Endodermal cell (in vitro differentiated cells): Measurements from ENCODE around the gene DND1. TPM values are rescaled to one million over a fixed set of nuclear protein-coding genes. Genes with fewer than 3 reads are reported as not detected.

ENCODE experiments used
- DNase-seq: peaks from one replicate; pipeline ENCODE4 v3.0.0-alpha.2; 2017
- H3K27ac ChIP-seq: 2 replicates; pipeline ENCODE4 v1.5.1; 2013; ENCODE audit warnings: mild to moderate bottlenecking, low read depth, low read length, moderate library complexity
- H3K27me3 ChIP-seq: 2 replicates; pipeline ENCODE4 v1.6.1; 2013; ENCODE audit warnings: mild to moderate bottlenecking, low read length, moderate library complexity; ENCODE audit not compliant: insufficient read depth, control insufficient read depth, poor library complexity, severe bottlenecking
- H3K36me3 ChIP-seq: 2 replicates; pipeline ENCODE4 v1.7.0; 2013; ENCODE audit warnings: mild to moderate bottlenecking, low read length, moderate library complexity; ENCODE audit not compliant: control insufficient read depth, insufficient read depth
- H3K4me1 ChIP-seq: one replicate; pipeline ENCODE4 v1.7.0; 2013; ENCODE audit warnings: low read length; ENCODE audit not compliant: control insufficient read depth, insufficient read depth
- H3K4me3 ChIP-seq: 2 replicates; pipeline ENCODE4 v1.5.1; 2013; ENCODE audit warnings: mild to moderate bottlenecking, low read length, moderate library complexity
- H3K9ac ChIP-seq: 2 replicates; pipeline ENCODE4 v1.6.1; 2013; ENCODE audit warnings: mild to moderate bottlenecking, low read length, moderate library complexity; ENCODE audit not compliant: poor library complexity, severe bottlenecking; ENCODE audit errors: extremely low read depth
- H3K9me3 ChIP-seq: 2 replicates; pipeline ENCODE4 v1.6.1; 2013; ENCODE audit warnings: mild to moderate bottlenecking, low read length, moderate library complexity; ENCODE audit not compliant: control insufficient read depth
- H3K27ac Mint-ChIP-seq: 2 replicates; pipeline ENCODE4 v1.8.0; 2020; ENCODE audit warnings: mixed read lengths
- H3K27me3 Mint-ChIP-seq: 2 replicates; pipeline ENCODE4 v1.8.0; 2021; ENCODE audit warnings: mild to moderate bottlenecking, mixed read lengths; ENCODE audit not compliant: insufficient read depth
- H3K36me3 Mint-ChIP-seq: 2 replicates; pipeline ENCODE4 v1.8.0; 2020; ENCODE audit warnings: low read depth, mixed read lengths
- H3K4me1 Mint-ChIP-seq: 2 replicates; pipeline ENCODE4 v1.8.0; 2020; ENCODE audit warnings: mixed read lengths
- H3K4me3 Mint-ChIP-seq: 2 replicates; pipeline ENCODE4 v1.8.0; 2020; ENCODE audit warnings: mild to moderate bottlenecking, moderate library complexity, mixed read lengths
- H3K9me3 Mint-ChIP-seq: 2 replicates; pipeline ENCODE4 v1.8.0; 2020; ENCODE audit warnings: mild to moderate bottlenecking, mixed read lengths
- WGBS, 2 experiments: methylation state at CpG; one replicate each; pipeline versions ENCODE4 v1.1.5 to v1.1.7; 2013; ENCODE audit warnings: missing lambda C conversion rate in 2 of 2, mixed read lengths in 1 of 2; ENCODE audit not compliant: insufficient coverage in 1 of 2, insufficient read length in 1 of 2; 5-methylcytosine and 5-hydroxymethylcytosine counted together
- microRNA-seq: library from miRNA; unstranded; fragments of <30 nt; microRNA quantifications from one replicate; pipeline ENCODE4 v1.2.0, GENCODE V29; 2020; ENCODE audit warnings: borderline microRNAs expressed
- total RNA-seq, 2 donors: library from RNA; stranded (reverse); fragmentation: NEBNext Ultra II Directional in 1 of 2; extraction: Animal tissue kit (Norgen Biotek cat#: 25700) in 1 of 2; gene quantifications; 2 replicates in 1 of 2; 3 replicates in 1 of 2; pipeline ENCODE4 v1.2.1, GENCODE V29; 2021
- TF ChIP-seq, protein P1 (sequence below): fragments of 200-600 bp; sonication (generic); conservative IDR thresholded peaks from 2 replicates; pipeline ENCODE4 v1.5.0; 2021; ENCODE audit warnings: antibody characterized with exemption, mild to moderate bottlenecking

Gene DND1
- total RNA-seq, 2 donors from 2014 or later, result 1.1 to 1.6 TPM

DNA sequence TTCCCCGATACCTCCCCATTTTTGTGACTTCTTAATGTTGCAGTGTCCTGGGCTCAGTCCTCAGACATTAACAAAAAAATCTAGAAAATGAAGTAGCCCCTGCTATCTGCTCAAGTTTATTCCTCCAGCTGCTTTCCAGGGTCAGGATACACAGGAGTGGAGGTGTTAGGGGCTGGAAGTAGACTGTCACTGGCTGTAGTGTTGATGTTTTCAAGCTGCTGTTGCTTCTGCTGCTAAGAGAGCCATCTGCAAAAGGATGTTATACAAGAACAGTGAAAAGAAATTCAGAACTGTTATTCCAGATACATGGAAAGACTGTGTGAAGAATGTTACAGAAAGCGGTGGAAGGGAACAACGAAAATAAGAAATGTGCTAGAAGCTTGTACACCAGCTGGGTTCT, 51.1 kb downstream of the DND1 start:
- TF ChIP-seq, protein P1, sequence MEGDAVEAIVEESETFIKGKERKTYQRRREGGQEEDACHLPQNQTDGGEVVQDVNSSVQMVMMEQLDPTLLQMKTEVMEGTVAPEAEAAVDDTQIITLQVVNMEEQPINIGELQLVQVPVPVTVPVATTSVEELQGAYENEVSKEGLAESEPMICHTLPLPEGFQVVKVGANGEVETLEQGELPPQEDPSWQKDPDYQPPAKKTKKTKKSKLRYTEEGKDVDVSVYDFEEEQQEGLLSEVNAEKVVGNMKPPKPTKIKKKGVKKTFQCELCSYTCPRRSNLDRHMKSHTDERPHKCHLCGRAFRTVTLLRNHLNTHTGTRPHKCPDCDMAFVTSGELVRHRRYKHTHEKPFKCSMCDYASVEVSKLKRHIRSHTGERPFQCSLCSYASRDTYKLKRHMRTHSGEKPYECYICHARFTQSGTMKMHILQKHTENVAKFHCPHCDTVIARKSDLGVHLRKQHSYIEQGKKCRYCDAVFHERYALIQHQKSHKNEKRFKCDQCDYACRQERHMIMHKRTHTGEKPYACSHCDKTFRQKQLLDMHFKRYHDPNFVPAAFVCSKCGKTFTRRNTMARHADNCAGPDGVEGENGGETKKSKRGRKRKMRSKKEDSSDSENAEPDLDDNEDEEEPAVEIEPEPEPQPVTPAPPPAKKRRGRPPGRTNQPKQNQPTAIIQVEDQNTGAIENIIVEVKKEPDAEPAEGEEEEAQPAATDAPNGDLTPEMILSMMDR, result no peak
- no peaks in the 10 kb centered on the region for H3K4me1 ChIP-seq
- peaks cover 72% of the 10 kb centered on the region for H3K9me3 Mint-ChIP-seq
- no peaks in the 10 kb centered on the region for H3K4me1 Mint-ChIP-seq
- 92 to 95% methylated on average over 3 of the region's 3 CpGs for WGBS, 2 experiments
- H3K36me3 Mint-ChIP-seq, result no peaks in the 10 kb centered on the region
- H3K4me3 ChIP-seq, result no peak overlapping the region
- peaks cover 21% of the 10 kb centered on the region for H3K27me3 Mint-ChIP-seq
- H3K27ac Mint-ChIP-seq, result no peak overlapping the region
- H3K27me3 ChIP-seq, result no peaks in the 10 kb centered on the region
- H3K27ac ChIP-seq, result no peak overlapping the region
- no peak overlapping the region for H3K9ac ChIP-seq
- H3K9me3 ChIP-seq, result peaks cover 28% of the 10 kb centered on the region
- no peaks in the 10 kb centered on the region for H3K36me3 ChIP-seq
- no peak for DNase-seq
- H3K4me3 Mint-ChIP-seq, result no peak overlapping the region

Small RNA genes lying within 50 kb of the gene (microRNA-seq; reads per million reads assigned to microRNA genes)
- not detected for gene MIR3655

Other genes with a start within 250 kb of the DND1 start
- 1 to 10 TPM; 5.1 to 6.3 TPM for gene EIF4EBP3, start 125.9 kb downstream of the DND1 start, total RNA-seq
- gene SRA1, start 116.1 kb downstream of the DND1 start, total RNA-seq, result 10 to 100 TPM; 40.5 to 42.9 TPM
- gene APBB3, start 109.0 kb downstream of the DND1 start, total RNA-seq, result 10 to 100 TPM; 36.4 to 41.4 TPM
- 10 to 100 TPM; 61.6 to 68.9 TPM for gene SLC35A4, start 108.7 kb downstream of the DND1 start, total RNA-seq
- gene CD14, start 40.4 kb downstream of the DND1 start, total RNA-seq, result under 1 TPM in 1 of 2 donors, not detected in 1; 0.18 TPM
- gene TMCO6, start 34.1 kb downstream of the DND1 start, total RNA-seq, result 10 to 100 TPM; 29.3 to 34.6 TPM
- gene NDUFA2, start 25.9 kb downstream of the DND1 start, total RNA-seq, result 10 to 100 TPM; 75.5 to 82.2 TPM
- 10 to 100 TPM; 68.9 to 76.8 TPM for gene IK, start 25.7 kb downstream of the DND1 start, total RNA-seq
- gene WDR55, start 8.7 kb downstream of the DND1 start, total RNA-seq, result 10 to 100 TPM; 20.4 to 23.1 TPM
- 10 to 100 TPM; 48.0 to 52.1 TPM for gene HARS1, start 17.8 kb upstream of the DND1 start, total RNA-seq
- gene HARS2, start 17.9 kb upstream of the DND1 start, total RNA-seq, result 10 to 100 TPM; 30.9 to 35.5 TPM
- 10 to 100 TPM; 62.6 to 73.1 TPM for gene ZMAT2, start 26.9 kb upstream of the DND1 start, total RNA-seq
- gene PCDHA1, start 112.6 kb upstream of the DND1 start, total RNA-seq, result 1 to 10 TPM in 1 of 2 donors, under 1 TPM in 1; 0.18 to 2.9 TPM
- 1 to 10 TPM; 1.4 to 2.3 TPM for gene PCDHA2, start 121.3 kb upstream of the DND1 start, total RNA-seq
- gene PCDHA3, start 127.5 kb upstream of the DND1 start, total RNA-seq, result 1 to 10 TPM; 1.3 to 2.8 TPM
- 1 to 10 TPM; 5.6 to 6.3 TPM for gene PCDHA4, start 133.5 kb upstream of the DND1 start, total RNA-seq
- 1 to 10 TPM; 1.8 to 1.9 TPM for gene PCDHA5, start 148.0 kb upstream of the DND1 start, total RNA-seq
- gene PCDHA6, start 154.4 kb upstream of the DND1 start, total RNA-seq, result 1 to 10 TPM; 6.2 to 6.5 TPM
- gene PCDHA7, start 160.7 kb upstream of the DND1 start, total RNA-seq, result 1 to 10 TPM; 2.5 to 6.6 TPM
- gene PCDHA8, start 167.6 kb upstream of the DND1 start, total RNA-seq, result 1 to 10 TPM in 1 of 2 donors, under 1 TPM in 1; 0.71 to 2.5 TPM
- gene PCDHA9, start 174.8 kb upstream of the DND1 start, total RNA-seq, result 1 to 10 TPM in 1 of 2 donors, under 1 TPM in 1; 0.60 to 2.6 TPM
- gene PCDHA10, start 182.3 kb upstream of the DND1 start, total RNA-seq, result 10 to 100 TPM; 10.2 to 17.7 TPM
- 10 to 100 TPM in 1 of 2 donors, 1 to 10 TPM in 1; 4.7 to 11.7 TPM for gene PCDHA11, start 195.4 kb upstream of the DND1 start, total RNA-seq
- gene PCDHA12, start 201.7 kb upstream of the DND1 start, total RNA-seq, result 10 to 100 TPM; 11.2 to 13.8 TPM
- gene PCDHA13, start 208.5 kb upstream of the DND1 start, total RNA-seq, result 1 to 10 TPM; 1.2 to 3.8 TPM